SK-N-SH (cell line): ENCODE results near the gene HOXB5. TPM values are rescaled to one million over a fixed set of nuclear protein-coding genes. Genes with fewer than 3 reads are reported as not detected.

ENCODE experiments used
- CTCF ChIA-PET: fragments of 300-600, 350-600 bp; formaldehyde crosslinking; extraction: SDS; loops from one replicate; lab custom pipeline; 2021; lab: Yijun Ruan, JAX
- POLR2A ChIA-PET: fragments of 350-600 bp; sonication (Branson Sonifier 250); formaldehyde crosslinking; extraction: SDS; loops from one replicate; lab custom pipeline; 2020; ENCODE audit warnings: antibody characterized with exemption, inconsistent platforms; lab: Yijun Ruan, JAX
- DNase-seq: peaks from one replicate; pipeline ENCODE4 v3.0.0; 2012
- H2AFZ ChIP-seq: fragments of 200-600 bp; sonication (generic); 2 replicates; pipeline ENCODE4 v1.8.1; 2016; ENCODE audit warnings: antibody characterized with exemption, mild to moderate bottlenecking, low read depth
- H3F3A ChIP-seq: fragments of 200-600 bp; sonication (generic); replicated peaks from 2 replicates; pipeline ENCODE3; 2016; ENCODE audit warnings: antibody characterized with exemption, mild to moderate bottlenecking; ENCODE audit not compliant: insufficient read depth
- H3K27ac ChIP-seq, 2 experiments: fragments of 200-500 bp in 1 of 2; fragments of 200-600 bp in 1 of 2; sonication (Bioruptor generic) in 1 of 2; sonication (generic), shearing (Covaris generic) in 1 of 2; 2 replicates each; pipeline versions ENCODE4 v1.5.1 to v1.6.1; 2014 to 2016; ENCODE audit warnings: low read depth in 2 of 2, inconsistent platforms in 1 of 2, low read length in 1 of 2, mild to moderate bottlenecking in 1 of 2, mixed read lengths in 1 of 2
- H3K27me3 ChIP-seq: fragments of 200-600 bp; sonication (generic), shearing (Covaris generic); 2 replicates; pipeline ENCODE4 v1.6.1; 2016; ENCODE audit warnings: mixed run types; ENCODE audit not compliant: insufficient read depth
- H3K36me3 ChIP-seq, 2 experiments: fragments of 200-500 bp in 1 of 2; fragments of 200-600 bp in 1 of 2; sonication (Bioruptor generic) in 1 of 2; sonication (generic) in 1 of 2; replicated peaks in 1 of 2; 2 replicates each; pipeline versions ENCODE3 to v1.5.1; 2014 to 2016; ENCODE audit warnings: low read length in 1 of 2, mild to moderate bottlenecking in 1 of 2; ENCODE audit not compliant: insufficient read depth in 2 of 2, control insufficient read depth in 1 of 2
- H3K4me1 ChIP-seq, 2 experiments: fragments of 200-500 bp in 1 of 2; fragments of 200-600 bp in 1 of 2; sonication (Bioruptor generic) in 1 of 2; sonication (generic), shearing (Covaris generic) in 1 of 2; 2 replicates each; pipeline versions ENCODE4 v1.5.1 to v1.6.1; 2014 to 2016; ENCODE audit warnings: low read depth in 1 of 2, low read length in 1 of 2, mixed run types in 1 of 2; ENCODE audit not compliant: insufficient read depth in 2 of 2, control insufficient read depth in 1 of 2
- H3K4me2 ChIP-seq: fragments of 200-600 bp; sonication (generic), shearing (Covaris generic); 2 replicates; pipeline ENCODE4 v1.6.1; 2017; ENCODE audit warnings: mixed run types
- H3K4me3 ChIP-seq, 2 experiments: fragments of 200-500 bp in 1 of 2; fragments of 200-600 bp in 1 of 2; sonication (Bioruptor generic) in 1 of 2; sonication (generic), shearing (Covaris generic) in 1 of 2; 2 replicates each; pipeline versions ENCODE4 v1.5.1 to v1.8.1; 2014 to 2016; ENCODE audit warnings: low read depth in 2 of 2, inconsistent platforms in 1 of 2, low read length in 1 of 2, mild to moderate bottlenecking in 1 of 2, mixed read lengths in 1 of 2, moderate library complexity in 1 of 2
- H3K79me2 ChIP-seq: fragments of 200-600 bp; sonication (generic); 2 replicates; pipeline ENCODE4 v1.8.1; 2017; ENCODE audit warnings: mild to moderate bottlenecking; ENCODE audit not compliant: insufficient read depth
- H3K9ac ChIP-seq: fragments of 200-600 bp; sonication (generic); 2 replicates; pipeline ENCODE4 v1.6.1; 2017; ENCODE audit warnings: mixed run types
- H3K9me2 ChIP-seq: fragments of 200-600 bp; sonication (generic); 2 replicates; pipeline ENCODE4 v1.6.1; 2017; ENCODE audit warnings: mixed run types
- H3K9me3 ChIP-seq: fragments of 200-600 bp; sonication (generic); 2 replicates; pipeline ENCODE4 v1.6.1; 2017; ENCODE audit warnings: mixed run types, mild to moderate bottlenecking, moderate library complexity
- H4K20me1 ChIP-seq: fragments of 200-600 bp; sonication (generic); 2 replicates; pipeline ENCODE4 v1.6.1; 2017; ENCODE audit warnings: mild to moderate bottlenecking, mixed run types; ENCODE audit not compliant: insufficient read depth
- CHD2 ChIP-seq: fragments of 150-350 bp; IDR thresholded peaks from 2 replicates; pipeline ENCODE4 v1.6.1; 2018; ENCODE audit warnings: low read length; ENCODE audit not compliant: partially characterized antibody
- CTCF ChIP-seq: fragments of 200-600 bp; sonication (generic); IDR thresholded peaks from 2 replicates; pipeline ENCODE4 v1.6.1; 2017; ENCODE audit warnings: antibody characterized with exemption, mild to moderate bottlenecking, moderate library complexity
- ELF1 ChIP-seq: IDR thresholded peaks from 2 replicates; pipeline ENCODE4 v1.4.0; 2012
- EP300 ChIP-seq, 2 experiments: IDR thresholded peaks; 2 replicates each; pipeline versions ENCODE4 v1.4.0 to v1.6.1; 2012; ENCODE audit warnings: borderline replicate concordance in 1 of 2, low read depth in 1 of 2, low read length in 1 of 2
- EZH2phosphoT487 ChIP-seq: fragments of 200-600 bp; sonication (generic); IDR thresholded peaks from 2 replicates; pipeline ENCODE4 v1.6.1; 2017; ENCODE audit warnings: low read depth, mixed run types, mild to moderate bottlenecking, antibody characterized with exemption, moderate library complexity, borderline replicate concordance
- FOSL2 ChIP-seq: IDR thresholded peaks from 2 replicates; pipeline ENCODE4 v1.4.0; 2012; ENCODE audit warnings: low read depth, mild to moderate bottlenecking, moderate library complexity, borderline replicate concordance
- GABPA ChIP-seq: IDR thresholded peaks from 2 replicates; pipeline ENCODE4 v1.4.0; 2012; ENCODE audit warnings: low read depth, mild to moderate bottlenecking
- JUND ChIP-seq: IDR thresholded peaks from 2 replicates; pipeline ENCODE4 v1.4.0; 2012
- MXI1 ChIP-seq: IDR thresholded peaks from 2 replicates; pipeline ENCODE4 v1.6.1; 2012; ENCODE audit warnings: mild to moderate bottlenecking, low read depth, low read length, improper control_type of control experiment
- NRF1 ChIP-seq: IDR thresholded peaks from 2 replicates; pipeline ENCODE4 v1.6.1; 2012; ENCODE audit warnings: low read depth, mild to moderate bottlenecking, low read length
- PBX3 ChIP-seq: IDR thresholded peaks from 2 replicates; pipeline ENCODE4; 2012
- POLR2AphosphoS5 ChIP-seq: IDR thresholded peaks from 2 replicates; pipeline ENCODE4 v1.6.1; 2012; ENCODE audit warnings: low read depth, low read length
- RCOR1 ChIP-seq: fragments of 150-350 bp; IDR thresholded peaks from 2 replicates; pipeline ENCODE4 v1.6.1; 2017; ENCODE audit warnings: antibody characterized with exemption, low read length
- RFX5 ChIP-seq: IDR thresholded peaks from 2 replicates; pipeline ENCODE4 v1.6.1; 2012; ENCODE audit warnings: mild to moderate bottlenecking, improper control_type of control experiment, low read length
- RXRA ChIP-seq: IDR thresholded peaks from 2 replicates; pipeline ENCODE4 v1.4.0; 2012; ENCODE audit warnings: low read depth, mild to moderate bottlenecking, borderline replicate concordance
- TAF1 ChIP-seq: IDR thresholded peaks from 2 replicates; pipeline ENCODE4 v1.6.1; 2012; ENCODE audit warnings: low read depth, mild to moderate bottlenecking, low read length, moderate library complexity, borderline replicate concordance
- TCF12 ChIP-seq: IDR thresholded peaks from 2 replicates; pipeline ENCODE4 v1.4.0; 2012
- TEAD4 ChIP-seq: IDR thresholded peaks from 2 replicates; pipeline ENCODE4 v1.4.0; 2012; ENCODE audit warnings: mild to moderate bottlenecking, borderline replicate concordance; ENCODE audit not compliant: insufficient read depth
- USF1 ChIP-seq: IDR thresholded peaks from 2 replicates; pipeline ENCODE4 v1.4.0; 2012; ENCODE audit warnings: low read depth, borderline replicate concordance
- USF2 ChIP-seq: fragments of 150-350 bp; IDR thresholded peaks from 2 replicates; pipeline ENCODE4 v1.6.1; 2017; ENCODE audit warnings: antibody characterized with exemption, low read length, low read depth, borderline replicate concordance
- YY1 ChIP-seq: IDR thresholded peaks from 2 replicates; pipeline ENCODE4 v1.4.0; 2012; ENCODE audit warnings: low read depth, mild to moderate bottlenecking
- WGBS: methylation state at CpG from one replicate; pipeline ENCODE4 v1.1.6; 2017; ENCODE audit warnings: low lambda C conversion rate; 5-methylcytosine and 5-hydroxymethylcytosine counted together
- polyA plus RNA-seq, 3 experiments: library from polyadenylated mRNA; depleted of rRNA; stranded (reverse); fragments of >200 nt; gene quantifications; 2 replicates each; pipeline ENCODE4 v1.2.3, GENCODE V29; 2012

The HOXB5 gene
- polyA plus RNA-seq, 1 of the 3 experiments (the other 2 are of a cell fraction) = not detected

GRCh38 chr17:48605409-48605919, 11.9 kb upstream of the HOXB5 start:
- Histone ChIP-seq H3K4me2 (no peak overlapping the region), H3K4me1 (no peaks in the 10 kb centered on the region; a peak in 1 of 4 replicates), H3F3A (no peaks in the 10 kb centered on the region), H3K27ac (no peak overlapping the region), H3K9ac (no peak overlapping the region), H3K9me2 (no peaks in the 10 kb centered on the region), H3K36me3 (no peaks in the 10 kb centered on the region), H3K79me2 (no peaks in the 10 kb centered on the region), H3K27me3 (peaks cover 100% of the 10 kb centered on the region), H2AFZ (no peak overlapping the region), H3K9me3 (no peaks in the 10 kb centered on the region), H3K4me3 (no peak overlapping the region), H4K20me1 (peaks cover 7% of the 10 kb centered on the region; the same call in 1 of the 2 replicates)
- DNase-seq = no peak
- POLR2A ChIA-PET = no interaction called here
- WGBS = 24% methylated on average over 10 of the region's 10 CpGs
- TF ChIP-seq RFX5 = no peak
- no peak for TF ChIP-seq POLR2AphosphoS5
- TF ChIP-seq CTCF = no peak
- TF ChIP-seq JUND = no peak
- no peak for TF ChIP-seq FOSL2
- TF ChIP-seq PBX3 = no peak
- TF ChIP-seq EZH2phosphoT487 = no peak
- no peak for TF ChIP-seq YY1
- no peak for TF ChIP-seq NRF1
- no peak for TF ChIP-seq GABPA
- TF ChIP-seq ELF1 = no peak
- TF ChIP-seq RCOR1 = no peak
- TF ChIP-seq TEAD4 = no peak
- TF ChIP-seq TCF12 = no peak
- TF ChIP-seq RXRA = no peak
- CTCF ChIA-PET = interaction anchor here (1.3 to 1.8 kb wide), 5 partner anchors 9 to 298 kb away, joined by 3 to 14 read pairs (median 6); partner anchors contain the start of gene HOXB5

- Histone ChIP-seq H3K36me3 (no peaks in the 10 kb centered on the region), H3K27me3 (peaks cover 100% of the 10 kb centered on the region), H4K20me1 (peaks cover 7% of the 10 kb centered on the region; the same call in 1 of the 2 replicates), H3K4me1 (no peaks in the 10 kb centered on the region; a peak in 1 of 4 replicates), H3K9me2 (no peaks in the 10 kb centered on the region), H3K4me2 (no peak within 1 kb of the TSS), H3K9ac (no peak within 1 kb of the TSS), H3F3A (no peaks in the 10 kb centered on the region), H3K79me2 (no peaks in the 10 kb centered on the region), H3K27ac (no peak within 1 kb of the TSS), H3K4me3 (no peak within 1 kb of the TSS), H3K9me3 (no peaks in the 10 kb centered on the region), H2AFZ (no peak within 1 kb of the TSS)
- CTCF ChIA-PET = interaction anchor here (1.3 kb wide), 1 partner anchor 297 kb away, joined by 6 read pairs; no protein-coding TSS in a partner anchor
- 4% methylated on average over 16 of the region's 16 CpGs for WGBS
- TF ChIP-seq USF2 (no peak), TAF1 (no peak), EZH2phosphoT487 (no peak), TEAD4 (no peak), MXI1 (no peak), USF1 (peak; percentile 31; the same call in 1 of the 2 replicates), EP300 (IDR thresholded peaks at IDR 0.05; ENCODE audit: borderline replicate concordance in 1 of 2, low read depth in 1 of 2, low read length in 1 of 2) (no peak), CHD2 (no peak)
- POLR2A ChIA-PET = no interaction called here
- no peak for DNase-seq
These were observed 11.3 kb upstream of the HOXB5 start, which contains the start of gene HOXB6 for GRCh38 chr17:48604770-48605329. HOXB6 (minus strand) TSS chr17:48604986; CDS start chr17:48598150, 6,836 bp downstream.
